ENCODE results near the gene HIPK2.

Gene HIPK2

DNA sequence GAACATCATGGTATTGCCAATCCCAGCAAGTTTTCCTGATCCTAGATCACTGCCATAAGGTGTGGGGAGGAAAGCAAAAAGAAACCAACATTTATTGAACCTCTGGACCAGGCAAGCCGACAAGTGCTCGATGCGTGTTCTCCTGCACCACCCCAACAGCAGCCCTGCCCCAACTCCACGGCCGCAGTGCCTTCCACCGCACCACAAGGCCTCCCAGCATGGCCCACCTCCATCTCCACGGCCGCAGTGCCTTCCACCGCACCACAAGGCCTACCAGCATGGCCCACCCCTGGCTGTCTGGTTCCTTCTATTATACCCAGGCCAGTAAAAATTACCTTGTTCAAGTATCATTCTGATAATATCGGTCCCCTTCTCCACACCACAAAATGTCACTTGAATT, 8.7 kb downstream of the HIPK2 start:
- H3K4me1 ChIP-seq (ENCODE audit: insufficient read depth, low read length), result peaks cover 5% of the 10 kb centered on the region; the same call in 1 of the 2 replicates
- no peak overlapping the region for H3K9ac ChIP-seq (ENCODE audit: low read depth, low read length)
- H3K27ac ChIP-seq (ENCODE audit: low read depth, low read length), result no peak overlapping the region
- 94% methylated on average over 10 of the region's 10 CpGs for WGBS
- H3K4me3 ChIP-seq (ENCODE audit: low read length), result no peak overlapping the region
- no peaks in the 10 kb centered on the region for H3K27me3 ChIP-seq (ENCODE audit: insufficient read depth, low read length)
- no peaks in the 10 kb centered on the region for H3K36me3 ChIP-seq (ENCODE audit: insufficient read depth, low read length)
- no peaks in the 10 kb centered on the region for H3K9me3 ChIP-seq (ENCODE audit: insufficient read depth, low read depth, low read length)

DNA sequence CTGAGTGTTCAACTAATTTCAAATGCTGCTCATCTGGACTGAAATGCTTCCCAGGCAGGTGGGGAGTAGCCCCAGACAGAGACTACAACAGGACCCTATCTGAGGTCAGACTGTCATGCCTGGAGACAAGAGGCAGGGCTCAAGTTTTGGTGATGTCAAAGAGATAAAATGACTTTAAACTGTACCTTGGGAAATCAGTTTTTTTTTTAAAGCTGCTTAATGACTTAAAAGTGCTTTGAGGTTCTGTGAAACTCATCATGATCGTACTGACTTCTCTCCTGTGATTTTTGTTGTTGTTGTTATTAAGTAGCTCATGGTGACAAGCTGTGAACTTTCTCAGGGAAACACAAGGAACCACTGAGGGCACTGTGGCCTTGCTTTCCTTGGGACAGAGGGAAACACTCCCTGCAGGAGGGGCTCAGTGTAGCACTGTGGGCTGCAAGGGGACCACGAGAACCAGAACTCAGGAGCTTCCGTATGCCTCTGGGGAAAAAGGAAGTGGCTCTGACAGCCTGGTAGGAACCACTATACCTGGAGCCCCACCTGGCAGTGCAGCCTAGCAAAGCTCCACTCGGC, 9.5 kb downstream of the HIPK2 start:
- Histone ChIP-seq H3K4me3 (ENCODE audit: low read length) (no peak overlapping the region), H3K4me1 (ENCODE audit: insufficient read depth, low read length) (peaks cover 5% of the 10 kb centered on the region; the same call in 1 of the 2 replicates), H3K9ac (ENCODE audit: low read depth, low read length) (no peak overlapping the region), H3K9me3 (ENCODE audit: insufficient read depth, low read depth, low read length) (no peaks in the 10 kb centered on the region), H3K36me3 (ENCODE audit: insufficient read depth, low read length) (no peaks in the 10 kb centered on the region), H3K27me3 (ENCODE audit: insufficient read depth, low read length) (no peaks in the 10 kb centered on the region), H3K27ac (ENCODE audit: low read depth, low read length) (no peak overlapping the region)
- 87% methylated on average over 4 of the region's 4 CpGs for WGBS

DNA sequence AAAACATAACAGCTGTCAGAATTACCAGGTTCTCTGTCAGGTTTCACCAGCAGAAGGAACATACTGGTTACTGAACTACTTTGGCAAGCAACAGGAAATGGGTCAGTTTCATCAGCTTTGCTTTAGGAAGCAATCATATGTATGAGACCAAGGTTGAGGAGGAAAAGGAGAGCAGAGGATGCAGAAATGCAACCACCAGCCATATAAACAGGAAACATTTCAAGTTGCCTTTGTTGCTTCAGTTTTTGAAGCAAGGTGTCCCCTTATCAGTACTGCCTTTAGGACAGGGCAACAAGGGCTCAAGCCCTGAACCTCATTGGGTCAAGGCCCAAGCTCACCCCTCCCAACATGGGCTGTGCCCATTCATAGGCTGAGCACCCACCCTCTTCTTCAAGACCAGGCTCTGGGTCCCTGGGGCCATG, 10.2 kb downstream of the HIPK2 start:
- no peaks in the 10 kb centered on the region for H3K9me3 ChIP-seq (ENCODE audit: insufficient read depth, low read depth, low read length)
- H3K27me3 ChIP-seq (ENCODE audit: insufficient read depth, low read length), result no peaks in the 10 kb centered on the region
- no peaks in the 10 kb centered on the region for H3K36me3 ChIP-seq (ENCODE audit: insufficient read depth, low read length)
- no peak overlapping the region for H3K9ac ChIP-seq (ENCODE audit: low read depth, low read length)
- H3K4me3 ChIP-seq (ENCODE audit: low read length), result no peak overlapping the region
- H3K4me1 ChIP-seq (ENCODE audit: insufficient read depth, low read length), result peaks cover 5% of the 10 kb centered on the region; the same call in 1 of the 2 replicates
- H3K27ac ChIP-seq (ENCODE audit: low read depth, low read length), result no peak overlapping the region

DNA sequence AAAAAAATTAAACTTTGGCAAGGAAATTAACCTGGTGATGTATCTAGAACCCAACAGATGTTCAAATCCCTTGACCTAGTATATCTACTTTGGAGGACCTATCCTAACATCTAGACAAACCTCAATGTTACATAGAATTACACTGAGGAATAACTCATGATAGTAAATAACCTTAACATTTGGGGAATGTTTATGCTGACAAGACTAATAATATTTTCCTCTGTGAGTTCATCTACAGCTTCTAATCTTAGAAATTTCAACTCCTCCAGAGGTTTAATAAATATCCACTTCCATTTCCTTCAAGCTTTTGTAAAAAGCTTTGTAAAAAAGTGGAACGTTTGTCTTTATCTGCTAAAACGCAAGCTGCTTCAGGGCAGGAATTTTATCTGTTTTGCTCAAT, 12.7 kb downstream of the HIPK2 start:
- H3K27me3 ChIP-seq (ENCODE audit: insufficient read depth, low read length), result no peaks in the 10 kb centered on the region
- no peaks in the 10 kb centered on the region for H3K36me3 ChIP-seq (ENCODE audit: insufficient read depth, low read length)
- H3K27ac ChIP-seq (ENCODE audit: low read depth, low read length), result no peak overlapping the region
- H3K4me3 ChIP-seq (ENCODE audit: low read length), result no peak overlapping the region
- H3K4me1 ChIP-seq (ENCODE audit: insufficient read depth, low read length), result no peaks in the 10 kb centered on the region
- H3K9me3 ChIP-seq (ENCODE audit: insufficient read depth, low read depth, low read length), result no peaks in the 10 kb centered on the region
- no peak overlapping the region for H3K9ac ChIP-seq (ENCODE audit: low read depth, low read length)
- WGBS, result 88% methylated on average over 2 of the region's 2 CpGs

DNA sequence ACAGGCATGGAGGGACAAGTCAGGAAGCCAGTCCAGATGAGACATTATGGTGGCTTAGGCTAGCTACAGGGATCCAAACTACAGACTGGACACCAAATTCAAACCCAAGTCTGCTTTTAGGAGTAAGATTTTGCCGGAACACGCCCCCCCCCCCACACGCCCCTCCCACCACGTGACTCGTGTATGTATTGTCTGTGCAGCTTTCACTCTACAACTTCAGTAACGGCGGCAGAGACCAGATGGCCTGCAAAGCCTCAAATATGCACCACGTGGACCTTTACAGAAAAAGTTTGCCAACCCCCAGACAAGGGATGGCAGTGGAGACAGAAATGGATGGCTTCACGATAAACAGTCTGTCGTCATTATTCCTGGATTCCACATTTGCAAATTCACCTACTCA, 14.5 kb downstream of the HIPK2 start:
- Histone ChIP-seq H3K4me3 (ENCODE audit: low read length) (no peak overlapping the region), H3K9ac (ENCODE audit: low read depth, low read length) (no peak overlapping the region), H3K27me3 (ENCODE audit: insufficient read depth, low read length) (no peaks in the 10 kb centered on the region), H3K9me3 (ENCODE audit: insufficient read depth, low read depth, low read length) (no peaks in the 10 kb centered on the region), H3K4me1 (ENCODE audit: insufficient read depth, low read length) (0 out of 2 replicates have a peak, but pooled peaks cover 3% of the 10 kb centered on the region), H3K27ac (ENCODE audit: low read depth, low read length) (no peak overlapping the region), H3K36me3 (ENCODE audit: insufficient read depth, low read length) (no peaks in the 10 kb centered on the region)
- 91% methylated on average over 10 of the region's 10 CpGs for WGBS

DNA sequence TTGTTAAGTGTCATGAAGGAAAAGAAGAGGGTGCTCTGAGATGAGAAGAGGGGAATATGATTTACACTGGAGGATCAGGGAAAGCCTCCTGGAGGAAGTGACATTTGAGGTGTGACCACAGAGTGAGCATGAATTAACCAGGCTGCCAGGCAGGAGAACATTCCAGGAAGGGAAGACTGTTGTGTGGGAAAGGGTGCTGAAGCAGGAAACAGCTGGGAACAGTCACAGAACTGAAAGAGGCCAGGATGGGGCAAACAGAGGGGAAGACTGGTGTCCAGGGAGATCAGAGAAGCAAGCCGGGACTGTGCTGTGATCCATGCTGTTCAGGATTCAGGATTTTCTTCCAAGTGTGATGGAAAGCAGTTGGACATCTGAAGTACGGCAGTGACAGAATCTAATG, 14.9 kb downstream of the HIPK2 start:
- Histone ChIP-seq H3K9ac (ENCODE audit: low read depth, low read length) (no peak overlapping the region), H3K27ac (ENCODE audit: low read depth, low read length) (no peak overlapping the region), H3K9me3 (ENCODE audit: insufficient read depth, low read depth, low read length) (no peaks in the 10 kb centered on the region), H3K36me3 (ENCODE audit: insufficient read depth, low read length) (no peaks in the 10 kb centered on the region), H3K27me3 (ENCODE audit: insufficient read depth, low read length) (no peaks in the 10 kb centered on the region), H3K4me1 (ENCODE audit: insufficient read depth, low read length) (0 out of 2 replicates have a peak, but pooled peaks cover 3% of the 10 kb centered on the region), H3K4me3 (ENCODE audit: low read length) (no peak overlapping the region)
- WGBS, result 95% methylated on average over 2 of the region's 2 CpGs

DNA sequence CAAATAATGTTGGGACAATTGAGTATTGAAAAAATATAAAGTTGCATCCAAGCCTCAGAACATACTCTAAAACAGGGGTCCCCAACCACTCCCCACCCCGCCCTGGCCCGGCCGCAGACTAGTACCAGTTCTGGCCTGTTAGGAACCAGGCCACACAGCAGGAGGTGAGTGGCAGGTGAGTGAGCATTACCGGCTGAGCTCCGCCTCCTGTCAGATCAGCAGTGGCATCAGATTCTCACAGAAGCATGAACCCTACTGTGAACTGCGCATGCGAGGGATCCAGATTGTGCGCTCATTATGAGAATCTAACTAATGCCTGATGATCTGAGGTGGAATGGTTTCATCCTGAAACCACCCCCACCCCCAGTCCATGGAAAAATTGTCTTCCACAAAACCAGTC, 19.4 kb downstream of the HIPK2 start:
- Histone ChIP-seq H3K9me3 (ENCODE audit: insufficient read depth, low read depth, low read length) (no peaks in the 10 kb centered on the region), H3K27ac (ENCODE audit: low read depth, low read length) (no peak overlapping the region), H3K36me3 (ENCODE audit: insufficient read depth, low read length) (no peaks in the 10 kb centered on the region), H3K4me1 (ENCODE audit: insufficient read depth, low read length) (0 out of 2 replicates have a peak, but pooled peaks cover 3% of the 10 kb centered on the region), H3K27me3 (ENCODE audit: insufficient read depth, low read length) (no peaks in the 10 kb centered on the region), H3K4me3 (ENCODE audit: low read length) (no peak overlapping the region), H3K9ac (ENCODE audit: low read depth, low read length) (no peak overlapping the region)
- WGBS, result 83% methylated on average over 8 of the region's 8 CpGs

DNA sequence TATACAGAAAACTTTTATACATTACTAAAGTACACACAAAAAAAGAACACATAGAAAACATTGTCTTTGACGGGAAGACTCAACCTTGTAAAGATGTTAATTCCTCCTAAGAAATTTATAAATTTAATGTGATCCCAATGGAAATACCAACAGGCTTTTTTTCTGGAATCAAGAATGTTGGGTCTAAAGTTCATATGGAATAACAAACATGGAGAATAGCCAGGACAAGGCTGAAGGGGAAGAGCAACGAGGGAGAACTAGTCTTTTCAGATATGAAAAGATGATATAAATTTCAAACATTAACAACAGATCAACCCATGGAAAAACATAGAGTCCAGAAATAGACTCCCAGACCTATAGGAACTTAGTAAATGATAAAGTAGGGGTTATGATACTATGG, 19.8 kb downstream of the HIPK2 start:
- no peaks in the 10 kb centered on the region for H3K27me3 ChIP-seq (ENCODE audit: insufficient read depth, low read length)
- no peaks in the 10 kb centered on the region for H3K9me3 ChIP-seq (ENCODE audit: insufficient read depth, low read depth, low read length)
- 0 out of 2 replicates have a peak, but pooled peaks cover 3% of the 10 kb centered on the region for H3K4me1 ChIP-seq (ENCODE audit: insufficient read depth, low read length)
- H3K4me3 ChIP-seq (ENCODE audit: low read length), result no peak overlapping the region
- no peak overlapping the region for H3K9ac ChIP-seq (ENCODE audit: low read depth, low read length)
- H3K27ac ChIP-seq (ENCODE audit: low read depth, low read length), result no peak overlapping the region
- H3K36me3 ChIP-seq (ENCODE audit: insufficient read depth, low read length), result no peaks in the 10 kb centered on the region
- 100% methylated on average over 1 of the region's 2 CpGs for WGBS

DNA sequence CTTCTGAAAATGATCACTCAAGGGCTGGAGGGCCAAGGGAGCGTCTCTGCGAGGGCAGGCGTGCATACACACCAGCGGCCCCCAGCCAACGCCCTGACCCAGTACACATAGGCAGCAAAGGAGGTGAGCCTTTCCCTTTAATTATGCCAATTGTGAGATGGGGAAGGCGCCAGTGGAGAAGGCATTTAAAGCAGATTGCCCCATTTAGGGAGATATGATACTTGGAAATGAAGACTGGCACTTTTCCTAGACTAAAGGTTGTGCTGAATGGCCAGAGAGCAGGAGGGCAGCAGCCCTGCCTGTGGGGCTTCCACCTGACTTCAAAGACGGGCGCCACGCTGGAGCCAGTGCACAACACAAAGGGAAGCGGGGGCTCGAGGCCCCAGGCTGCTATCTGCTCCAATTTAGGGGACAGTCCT, 24.1 kb downstream of the HIPK2 start:
- no peaks in the 10 kb centered on the region for H3K36me3 ChIP-seq (ENCODE audit: insufficient read depth, low read length)
- no peaks in the 10 kb centered on the region for H3K9me3 ChIP-seq (ENCODE audit: insufficient read depth, low read depth, low read length)
- H3K4me1 ChIP-seq (ENCODE audit: insufficient read depth, low read length), result 0 out of 2 replicates have a peak, but pooled peaks cover 3% of the 10 kb centered on the region
- no peak overlapping the region for H3K9ac ChIP-seq (ENCODE audit: low read depth, low read length)
- no peak overlapping the region for H3K27ac ChIP-seq (ENCODE audit: low read depth, low read length)
- 94% methylated on average over 11 of the region's 11 CpGs for WGBS
- H3K27me3 ChIP-seq (ENCODE audit: insufficient read depth, low read length), result no peaks in the 10 kb centered on the region
- H3K4me3 ChIP-seq (ENCODE audit: low read length), result no peak overlapping the region

DNA sequence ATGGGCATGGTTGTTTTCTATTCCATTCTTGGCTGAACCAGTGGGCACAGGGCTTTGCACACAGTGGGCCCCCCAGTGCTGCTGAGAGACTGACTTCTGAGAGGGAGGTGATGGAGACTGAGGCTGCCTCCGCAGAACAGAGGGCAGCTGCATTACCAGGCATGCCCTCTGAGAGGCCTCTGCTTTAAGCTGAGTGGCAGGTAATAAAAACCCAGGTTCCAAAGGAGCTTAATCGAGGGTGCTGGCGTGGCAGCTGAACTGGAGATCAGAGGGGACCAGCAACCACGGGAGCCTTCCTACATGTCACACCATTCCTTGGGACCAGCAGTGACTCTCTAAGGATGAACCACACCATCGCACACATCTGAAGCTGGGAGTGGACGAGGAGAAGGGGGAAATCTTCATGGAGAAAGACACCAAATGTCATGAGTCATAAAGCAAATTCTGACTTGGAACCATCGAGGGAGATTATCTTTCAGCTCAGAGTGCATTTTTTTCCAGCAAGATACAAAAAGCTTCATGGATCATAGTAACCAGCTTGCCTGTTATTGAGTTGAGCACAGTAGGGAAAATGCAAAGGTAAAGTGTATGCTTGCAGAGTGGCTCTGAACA, 24.6 kb downstream of the HIPK2 start:
- Histone ChIP-seq H3K27ac (ENCODE audit: low read depth, low read length) (no peak overlapping the region), H3K27me3 (ENCODE audit: insufficient read depth, low read length) (no peaks in the 10 kb centered on the region), H3K36me3 (ENCODE audit: insufficient read depth, low read length) (no peaks in the 10 kb centered on the region), H3K4me1 (ENCODE audit: insufficient read depth, low read length) (no peaks in the 10 kb centered on the region), H3K9me3 (ENCODE audit: insufficient read depth, low read depth, low read length) (no peaks in the 10 kb centered on the region), H3K4me3 (ENCODE audit: low read length) (no peak overlapping the region), H3K9ac (ENCODE audit: low read depth, low read length) (no peak overlapping the region)
- WGBS, result 83% methylated on average over 7 of the region's 7 CpGs

DNA sequence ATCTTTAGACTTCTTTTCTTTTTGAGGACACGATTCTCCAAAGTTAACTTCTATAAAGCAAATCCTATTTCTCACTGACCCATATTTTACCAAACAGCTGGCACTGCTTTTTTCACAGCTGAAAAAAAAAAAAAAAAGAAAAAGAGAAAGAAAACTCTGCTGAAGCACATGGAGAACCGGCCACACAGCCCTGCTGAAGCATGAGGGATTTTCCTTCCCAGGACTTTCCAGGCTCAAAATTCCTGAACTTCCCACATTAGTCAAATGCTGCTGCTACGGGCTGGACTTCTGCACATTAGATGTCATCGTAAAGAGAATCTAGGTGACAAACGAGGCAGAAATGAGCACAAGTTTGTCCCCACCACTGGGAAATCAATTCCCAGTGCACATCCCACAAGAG, 25.2 kb downstream of the HIPK2 start:
- no peak overlapping the region for H3K9ac ChIP-seq (ENCODE audit: low read depth, low read length)
- H3K27me3 ChIP-seq (ENCODE audit: insufficient read depth, low read length), result no peaks in the 10 kb centered on the region
- no peak overlapping the region for H3K4me3 ChIP-seq (ENCODE audit: low read length)
- no peaks in the 10 kb centered on the region for H3K4me1 ChIP-seq (ENCODE audit: insufficient read depth, low read length)
- H3K36me3 ChIP-seq (ENCODE audit: insufficient read depth, low read length), result no peaks in the 10 kb centered on the region
- 95% methylated on average over 5 of the region's 5 CpGs for WGBS
- no peak overlapping the region for H3K27ac ChIP-seq (ENCODE audit: low read depth, low read length)
- H3K9me3 ChIP-seq (ENCODE audit: insufficient read depth, low read depth, low read length), result no peaks in the 10 kb centered on the region
